Left hindlimb (tissue), 1 donor: Measurements from ENCODE around the gene CBLL1.

ENCODE experiments used
- DNase-seq: peaks from one replicate; pipeline ENCODE4 v3.0.0-alpha.2; 2018

Gene CBLL1

DNA sequence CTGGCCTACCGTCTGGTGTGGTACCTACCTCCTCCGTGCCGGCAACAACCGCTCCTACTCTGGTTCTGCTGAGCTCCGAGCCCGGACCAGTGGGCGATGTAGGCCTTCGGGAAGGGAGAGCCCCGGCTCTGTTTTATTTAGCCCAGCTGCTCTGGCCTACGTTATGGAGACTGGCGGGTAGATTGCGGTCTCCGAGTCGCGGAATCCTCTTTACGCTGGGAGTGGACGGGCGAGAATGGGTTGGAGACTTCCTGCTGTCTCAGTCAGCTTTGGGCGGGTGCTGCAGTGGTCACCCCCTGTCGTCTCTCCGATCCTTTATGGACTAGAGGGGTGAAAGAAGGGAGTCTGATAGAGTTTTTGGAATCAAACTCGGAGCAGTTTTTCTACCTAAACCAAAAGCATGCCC lies 406 bp downstream of the CBLL1 start:
- DNase-seq, result no peak

GRCh38 chr7:107746006-107746405 lies 2.1 kb downstream of the CBLL1 start:
- no peak for DNase-seq

DNA sequence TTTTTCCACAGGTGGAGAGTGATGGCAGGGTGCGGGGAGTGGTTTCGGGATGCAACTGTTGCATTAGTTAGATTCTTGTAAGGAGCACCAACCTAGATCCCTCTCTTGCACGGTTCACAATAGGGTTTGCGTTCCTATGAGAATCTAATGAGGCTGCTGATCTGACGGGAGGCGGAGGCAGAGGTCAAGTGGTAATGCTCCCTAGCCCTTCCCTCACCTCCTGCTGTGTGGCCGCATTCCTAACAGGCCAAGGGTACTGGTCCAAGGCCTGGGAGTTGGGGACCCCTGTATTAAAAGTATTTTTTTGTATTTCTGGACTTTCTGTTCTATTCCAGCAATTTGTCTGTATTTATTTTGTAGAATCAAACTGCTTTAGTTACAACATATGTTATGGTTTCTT lies 7.2 kb downstream of the CBLL1 start:
- no peak for DNase-seq

GRCh38 chr7:107754642-107755041 lies 10.7 kb downstream of the CBLL1 start:
- DNase-seq, result no peak

DNA sequence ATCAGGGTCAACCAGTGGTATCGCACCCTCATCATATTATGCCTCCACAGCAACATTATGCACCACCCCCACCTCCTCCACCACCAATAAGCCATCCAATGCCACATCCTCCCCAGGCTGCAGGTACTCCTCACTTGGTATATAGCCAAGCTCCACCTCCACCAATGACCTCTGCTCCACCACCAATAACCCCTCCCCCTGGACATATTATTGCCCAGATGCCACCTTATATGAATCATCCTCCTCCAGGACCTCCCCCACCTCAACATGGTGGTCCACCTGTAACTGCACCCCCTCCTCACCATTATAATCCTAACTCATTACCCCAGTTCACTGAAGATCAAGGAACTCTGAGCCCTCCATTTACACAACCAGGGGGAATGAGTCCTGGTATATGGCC lies 14.7 kb downstream of the CBLL1 start:
- DNase-seq, result no peak

- DNase-seq, result no peak
Observed at GRCh38 chr7:107767391-107767790, 23.4 kb downstream of the CBLL1 start.

DNA sequence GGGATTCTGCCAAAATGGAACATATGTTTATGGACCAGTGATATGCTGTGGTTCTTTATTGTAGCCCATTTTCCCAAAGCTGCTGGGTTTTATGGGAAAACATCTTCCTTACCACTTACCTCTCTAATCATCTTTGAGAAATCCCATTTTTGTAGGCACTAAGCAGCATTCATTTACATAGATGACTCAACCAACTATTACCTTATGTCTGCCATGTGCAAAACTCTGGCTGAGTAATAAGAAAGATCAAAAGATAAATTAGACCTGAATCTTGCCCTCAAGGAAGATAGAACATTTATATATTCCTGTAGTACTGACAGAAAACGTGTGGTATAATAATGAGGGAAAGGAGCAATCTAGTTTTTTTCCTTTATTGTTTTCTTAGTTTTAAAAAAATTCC lies 24.3 kb downstream of the CBLL1 start:
- DNase-seq, result no peak

DNA sequence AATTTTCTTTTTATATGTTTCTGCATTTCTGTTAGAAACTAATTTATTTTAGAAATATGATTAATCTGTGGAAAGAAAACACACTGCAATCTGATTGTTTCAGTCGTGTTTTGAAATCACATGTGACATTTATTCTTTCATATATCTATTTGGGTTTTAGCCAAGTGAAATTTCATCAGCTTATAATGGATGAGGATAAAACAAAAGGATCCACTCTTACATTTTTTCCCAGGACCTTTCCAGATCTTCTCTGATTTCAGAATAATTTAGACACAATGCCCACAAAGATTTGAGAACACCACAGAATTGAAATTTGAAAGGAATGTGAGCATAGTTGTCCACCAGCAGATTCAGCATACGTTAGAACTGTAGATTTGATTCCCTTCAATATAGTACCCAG lies 29.1 kb downstream of the CBLL1 start:
- no peak for DNase-seq

- DNase-seq, result no peak
Observed at GRCh38 chr7:107777702-107778101, 33.8 kb downstream of the CBLL1 start.

DNA sequence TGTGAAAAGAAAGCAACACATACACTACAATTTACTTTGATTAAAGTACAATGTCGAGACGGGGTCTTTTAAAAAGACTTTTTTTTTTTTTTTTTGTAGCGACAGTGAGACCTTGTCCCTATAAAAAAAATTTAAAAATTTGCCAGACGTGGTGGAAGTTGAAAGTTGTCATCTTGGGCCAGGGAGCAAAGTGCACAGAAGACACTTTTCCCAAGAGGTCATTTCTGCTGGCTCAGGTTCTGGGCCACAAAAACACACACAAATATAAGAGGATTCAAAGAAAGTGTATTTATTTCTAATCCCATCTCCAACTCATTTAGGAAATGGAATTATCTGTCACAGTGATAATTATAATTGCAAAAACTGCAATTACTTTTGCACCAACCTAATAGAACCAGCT lies 34.3 kb downstream of the CBLL1 start:
- DNase-seq, result no peak

- DNase-seq, result no peak
Observed at GRCh38 chr7:107779647-107780099, 35.7 kb downstream of the CBLL1 start.

DNA sequence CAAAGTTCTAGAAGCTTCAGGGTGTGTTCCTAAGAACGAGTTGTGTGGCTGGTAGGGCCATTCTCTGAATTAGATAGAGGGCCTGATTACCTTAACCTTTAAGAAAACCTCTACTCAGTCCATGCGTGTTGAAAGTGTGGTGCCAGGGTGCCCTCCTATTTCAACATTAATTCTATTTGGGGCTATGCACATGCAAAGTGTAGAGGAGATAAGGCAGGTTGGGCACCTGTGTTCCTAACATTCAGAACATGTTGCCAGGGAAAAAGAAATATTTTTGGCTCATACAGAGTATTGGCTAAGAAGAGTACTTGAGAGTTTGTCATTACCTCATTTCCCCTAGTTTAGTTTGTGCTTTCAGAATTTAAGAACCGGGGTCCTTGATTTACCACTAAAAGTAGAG lies 38.4 kb downstream of the CBLL1 start:
- no peak for DNase-seq

GRCh38 chr7:107783648-107784047 lies 39.7 kb downstream of the CBLL1 start:
- DNase-seq, result no peak

GRCh38 chr7:107785170-107785569 lies 41.2 kb downstream of the CBLL1 start:
- no peak for DNase-seq

- no peak for DNase-seq
Observed at GRCh38 chr7:107785926-107786325, 42.0 kb downstream of the CBLL1 start.

- DNase-seq, result no peak
Observed at GRCh38 chr7:107788216-107788615, 44.3 kb downstream of the CBLL1 start.

GRCh38 chr7:107788662-107789061 lies 44.7 kb downstream of the CBLL1 start:
- DNase-seq, result no peak

- no peak for DNase-seq
Observed at GRCh38 chr7:107789647-107790046, 45.7 kb downstream of the CBLL1 start.

GRCh38 chr7:107792364-107792763 lies 48.4 kb downstream of the CBLL1 start:
- no peak for DNase-seq

GRCh38 chr7:107799647-107800264 lies 55.8 kb downstream of the CBLL1 start:
- no peak for DNase-seq

GRCh38 chr7:107803009-107803610 lies 59.2 kb downstream of the CBLL1 start, which contains the start of gene SLC26A3:
Gene SLC26A3, minus strand, starts transcription at chr7:107803223. Its CDS starts 8,714 bp downstream, at chr7:107794509.
- DNase-seq, result no peak

GRCh38 chr7:107809179-107809578 lies 65.2 kb downstream of the CBLL1 start:
- no peak for DNase-seq

- no peak for DNase-seq
Observed at GRCh38 chr7:107810626-107811025, 66.7 kb downstream of the CBLL1 start.
